ENCODE results near the gene GOLIM4. TPM values are rescaled to one million over a fixed set of nuclear protein-coding genes. Genes with fewer than 3 reads are reported as not detected.

The GOLIM4 gene, protein sequence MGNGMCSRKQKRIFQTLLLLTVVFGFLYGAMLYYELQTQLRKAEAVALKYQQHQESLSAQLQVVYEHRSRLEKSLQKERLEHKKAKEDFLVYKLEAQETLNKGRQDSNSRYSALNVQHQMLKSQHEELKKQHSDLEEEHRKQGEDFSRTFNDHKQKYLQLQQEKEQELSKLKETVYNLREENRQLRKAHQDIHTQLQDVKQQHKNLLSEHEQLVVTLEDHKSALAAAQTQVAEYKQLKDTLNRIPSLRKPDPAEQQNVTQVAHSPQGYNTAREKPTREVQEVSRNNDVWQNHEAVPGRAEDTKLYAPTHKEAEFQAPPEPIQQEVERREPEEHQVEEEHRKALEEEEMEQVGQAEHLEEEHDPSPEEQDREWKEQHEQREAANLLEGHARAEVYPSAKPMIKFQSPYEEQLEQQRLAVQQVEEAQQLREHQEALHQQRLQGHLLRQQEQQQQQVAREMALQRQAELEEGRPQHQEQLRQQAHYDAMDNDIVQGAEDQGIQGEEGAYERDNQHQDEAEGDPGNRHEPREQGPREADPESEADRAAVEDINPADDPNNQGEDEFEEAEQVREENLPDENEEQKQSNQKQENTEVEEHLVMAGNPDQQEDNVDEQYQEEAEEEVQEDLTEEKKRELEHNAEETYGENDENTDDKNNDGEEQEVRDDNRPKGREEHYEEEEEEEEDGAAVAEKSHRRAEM
- total RNA-seq: 203 and 243 TPM in 2 replicates

GRCh38 chr3:168095611-168096209 is at the start of gene GOLIM4:
TSS of gene GOLIM4 (minus strand) at chr3:168095924. CDS start at chr3:168095285, 639 bp downstream.

